ENCODE data around the gene UFL1. TPM values are rescaled to one million over a fixed set of nuclear protein-coding genes. Genes with fewer than 3 reads are reported as not detected.

UFL1 gene
- total and polyA plus RNA-seq, 2 experiments from 2014 or later: 22.0 to 25.2 TPM

- 52 to 58% methylated on average over 5 of the region's 5 CpGs for WGBS, 2 experiments (ENCODE audit: low coverage in 1 of 2, low lambda C conversion rate in 2 of 2, missing lambda C conversion rate in 2 of 2)
- in situ Hi-C loops (cut with MboI): no loop called here
- H3K9ac ChIP-seq: no peak overlapping the region
Observed at GRCh38 chr6:96499781-96500180, 21.8 kb upstream of the UFL1 start.

GRCh38 chr6:96502915-96503314 is 18.7 kb upstream of the UFL1 start:
- Histone ChIP-seq H3K79me2 (ENCODE audit: insufficient read depth) (no peaks in the 10 kb centered on the region), H2AFZ (no peak overlapping the region), H3K9ac (no peak overlapping the region), H3K4me3 (no peak overlapping the region), H3F3A (ENCODE audit: insufficient read depth) (no peaks in the 10 kb centered on the region), H3K4me2 (ENCODE audit: unreplicated experiment) (no peak overlapping the region), H3K9me2 (ENCODE audit: insufficient read depth) (no peaks in the 10 kb centered on the region), H4K20me1 (ENCODE audit: insufficient read depth) (no peaks in the 10 kb centered on the region), H3K27ac (no peak overlapping the region), H3K27me3 (replicated peaks; ENCODE audit: insufficient read depth) (no peaks in the 10 kb centered on the region), H3K4me1 (ENCODE audit: insufficient read depth) (no peaks in the 10 kb centered on the region), H3K36me3 (ENCODE audit: low read depth) (no peaks in the 10 kb centered on the region), H3K9me3 (ENCODE audit: low read depth) (no peaks in the 10 kb centered on the region)
- in situ Hi-C loops (cut with MboI): no loop called here
- TF ChIP-seq EZH2 (IDR thresholded peaks at IDR 0.05; ENCODE audit: insufficient read depth, poor library complexity, severe bottlenecking): no peak
- TF ChIP-seq EZH2phosphoT487 (IDR thresholded peaks at IDR 0.05; ENCODE audit: insufficient read depth, low read depth): no peak
- no peak for DNase-seq
- 59 to 68% methylated on average over 1 of the region's 1 CpG for WGBS, 2 experiments (ENCODE audit: low coverage in 1 of 2, low lambda C conversion rate in 2 of 2, missing lambda C conversion rate in 2 of 2)

More at GRCh38 chr6:96499781-96500180, 21.8 kb upstream of the UFL1 start:
- Histone ChIP-seq H3K79me2 (ENCODE audit: insufficient read depth) (no peaks in the 10 kb centered on the region), H2AFZ (no peak overlapping the region), H3K27ac (no peak overlapping the region), H3K4me3 (no peak overlapping the region), H4K20me1 (ENCODE audit: insufficient read depth) (no peaks in the 10 kb centered on the region), H3K27me3 (replicated peaks; ENCODE audit: insufficient read depth) (no peaks in the 10 kb centered on the region), H3K36me3 (ENCODE audit: low read depth) (no peaks in the 10 kb centered on the region), H3K4me2 (ENCODE audit: unreplicated experiment) (no peak overlapping the region), H3K4me1 (ENCODE audit: insufficient read depth) (no peaks in the 10 kb centered on the region), H3K9me2 (ENCODE audit: insufficient read depth) (no peaks in the 10 kb centered on the region), H3K9me3 (ENCODE audit: low read depth) (no peaks in the 10 kb centered on the region), H3F3A (ENCODE audit: insufficient read depth) (no peaks in the 10 kb centered on the region)
- no peak for DNase-seq
- TF ChIP-seq EZH2 (IDR thresholded peaks at IDR 0.05; ENCODE audit: insufficient read depth, poor library complexity, severe bottlenecking) (no peak), EZH2phosphoT487 (IDR thresholded peaks at IDR 0.05; ENCODE audit: insufficient read depth, low read depth) (no peak)

GRCh38 chr6:96505363-96505762 is 16.2 kb upstream of the UFL1 start:
- no peaks in the 10 kb centered on the region for H4K20me1 ChIP-seq (ENCODE audit: insufficient read depth)
- no peak overlapping the region for H3K4me2 ChIP-seq (ENCODE audit: unreplicated experiment)
- no peaks in the 10 kb centered on the region for H3K27me3 ChIP-seq (replicated peaks; ENCODE audit: insufficient read depth)
- H3K4me1 ChIP-seq (ENCODE audit: insufficient read depth): no peaks in the 10 kb centered on the region
- no peak for DNase-seq
- H3K79me2 ChIP-seq (ENCODE audit: insufficient read depth): no peaks in the 10 kb centered on the region
- H3K4me3 ChIP-seq: no peak overlapping the region
- no peaks in the 10 kb centered on the region for H3K36me3 ChIP-seq (ENCODE audit: low read depth)
- H3K9me3 ChIP-seq (ENCODE audit: low read depth): no peaks in the 10 kb centered on the region
- H3K27ac ChIP-seq: no peak overlapping the region
- no peaks in the 10 kb centered on the region for H3K9me2 ChIP-seq (ENCODE audit: insufficient read depth)
- no peaks in the 10 kb centered on the region for H3F3A ChIP-seq (ENCODE audit: insufficient read depth)
- in situ Hi-C loops (cut with MboI): no loop called here
- no peak overlapping the region for H3K9ac ChIP-seq
- WGBS, 2 experiments (ENCODE audit: low coverage in 1 of 2, low lambda C conversion rate in 2 of 2, missing lambda C conversion rate in 2 of 2): 96% methylated on average over 2 of the region's 2 CpGs
- TF ChIP-seq EZH2phosphoT487 (IDR thresholded peaks at IDR 0.05; ENCODE audit: insufficient read depth, low read depth) (no peak), EZH2 (IDR thresholded peaks at IDR 0.05; ENCODE audit: insufficient read depth, poor library complexity, severe bottlenecking) (no peak)
- H2AFZ ChIP-seq: no peak overlapping the region

GRCh38 chr6:96509281-96509680 is 12.3 kb upstream of the UFL1 start:
- Histone ChIP-seq H2AFZ (no peak overlapping the region), H3K79me2 (ENCODE audit: insufficient read depth) (no peaks in the 10 kb centered on the region), H4K20me1 (ENCODE audit: insufficient read depth) (no peaks in the 10 kb centered on the region), H3K27ac (no peak overlapping the region), H3K9me2 (ENCODE audit: insufficient read depth) (no peaks in the 10 kb centered on the region), H3K4me1 (ENCODE audit: insufficient read depth) (no peaks in the 10 kb centered on the region), H3K9ac (no peak overlapping the region), H3K4me3 (no peak overlapping the region), H3K9me3 (ENCODE audit: low read depth) (no peaks in the 10 kb centered on the region), H3K36me3 (ENCODE audit: low read depth) (no peaks in the 10 kb centered on the region), H3F3A (ENCODE audit: insufficient read depth) (no peaks in the 10 kb centered on the region), H3K27me3 (replicated peaks; ENCODE audit: insufficient read depth) (no peaks in the 10 kb centered on the region), H3K4me2 (ENCODE audit: unreplicated experiment) (no peak overlapping the region)
- WGBS, 2 experiments (ENCODE audit: low coverage in 1 of 2, low lambda C conversion rate in 2 of 2, missing lambda C conversion rate in 2 of 2): 73 to 76% methylated on average over 2 of the region's 2 CpGs
- no peak for DNase-seq
- in situ Hi-C loops (cut with MboI): no loop called here
- TF ChIP-seq EZH2 (IDR thresholded peaks at IDR 0.05; ENCODE audit: insufficient read depth, poor library complexity, severe bottlenecking) (no peak), EZH2phosphoT487 (IDR thresholded peaks at IDR 0.05; ENCODE audit: insufficient read depth, low read depth) (no peak)

Measured in GM23248 (cell line).